Fibroblast of lung (primary cell): ENCODE data around the gene MYO10. TPM values are rescaled to one million over a fixed set of nuclear protein-coding genes. Genes with fewer than 3 reads are reported as not detected.
"Not testable (repeated sequence)": the region's sequence is repeated elsewhere in the genome, so short reads cannot be mapped to it uniquely, and the experiment has no call there.

Experiments
- DNase-seq, 2 donors: peaks; one replicate each; pipeline versions ENCODE4 v3.0.0 to v3.0.0-alpha.2; 2010; ENCODE audit warnings: low read depth in 2 of 2
- H2AFZ ChIP-seq: 2 replicates; pipeline ENCODE4 v1.5.1; 2012; ENCODE audit warnings: low read length, control low read depth, inconsistent platforms
- H3K27ac ChIP-seq: 2 replicates; pipeline ENCODE4 v1.5.1; 2011; ENCODE audit warnings: low read length, control low read depth; ENCODE audit not compliant: insufficient read depth
- H3K27me3 ChIP-seq: 2 replicates; pipeline ENCODE4 v1.5.1; 2011; ENCODE audit warnings: mild to moderate bottlenecking, low read length; ENCODE audit not compliant: control insufficient read depth, insufficient read depth
- H3K36me3 ChIP-seq: 2 replicates; pipeline ENCODE4 v1.5.1; 2011; ENCODE audit warnings: low read length; ENCODE audit not compliant: control insufficient read depth, insufficient read depth
- H3K4me1 ChIP-seq: 2 replicates; pipeline ENCODE4 v1.5.1; 2011; ENCODE audit warnings: low read length; ENCODE audit not compliant: control insufficient read depth, insufficient read depth; ENCODE audit errors: extremely low read depth
- H3K4me2 ChIP-seq: 2 replicates; pipeline ENCODE4 v1.5.1; 2011; ENCODE audit warnings: low read length, control low read depth; ENCODE audit not compliant: insufficient read depth; ENCODE audit errors: extremely low read depth
- H3K4me3 ChIP-seq, 4 experiments: fragments of 200-600 bp in 1 of 4; sonication (generic) in 1 of 4; replicated peaks in 1 of 4; 2 replicates each; pipeline ENCODE4 v1.5.1; 2011 to 2016; ENCODE audit warnings: low read length in 4 of 4, low read depth in 3 of 4, mild to moderate bottlenecking in 3 of 4, control low read depth in 2 of 4, inconsistent platforms in 1 of 4, mixed read lengths in 1 of 4; ENCODE audit not compliant: insufficient read depth in 1 of 4; ENCODE audit errors: control extremely low read depth in 1 of 4
- H3K79me2 ChIP-seq: 2 replicates; pipeline ENCODE4 v1.5.1; 2012; ENCODE audit warnings: mild to moderate bottlenecking, low read length, inconsistent platforms; ENCODE audit not compliant: control insufficient read depth, insufficient read depth
- H3K9ac ChIP-seq: 2 replicates; pipeline ENCODE4 v1.5.1; 2011; ENCODE audit warnings: mild to moderate bottlenecking, low read length, control low read depth; ENCODE audit not compliant: insufficient read depth
- H3K9me3 ChIP-seq: 2 replicates; pipeline ENCODE4 v1.5.1; 2012; ENCODE audit warnings: low read depth, low read length; ENCODE audit not compliant: control insufficient read depth, insufficient read depth
- H4K20me1 ChIP-seq: 2 replicates; pipeline ENCODE4 v1.5.1; 2011; ENCODE audit warnings: low read length; ENCODE audit not compliant: control insufficient read depth, insufficient read depth; ENCODE audit errors: extremely low read depth
- EZH2 ChIP-seq: IDR thresholded peaks from 2 replicates; pipeline ENCODE4 v1.5.1; 2012; ENCODE audit warnings: low read length, control low read depth, mild to moderate bottlenecking; ENCODE audit errors: missing control alignments
- polyA plus RNA-seq, 2 donors: library from polyadenylated mRNA; depleted of rRNA in 1 of 2; stranded (reverse) in 1 of 2; unstranded in 1 of 2; fragments of >200 nt; gene quantifications; 2 replicates each; pipeline ENCODE4 v1.2.1, GENCODE V29; 2011 to 2012; ENCODE audit warnings: missing spikeins in 1 of 2
- total RNA-seq: library from RNA; depleted of rRNA; stranded (reverse); fragments of >200 nt; gene quantifications from 2 replicates; pipeline ENCODE4 v1.2.1, GENCODE V29; 2014
- TF ChIP-seq, protein P1 (sequence below), 2 donors: IDR thresholded peaks in 1 of 2; conservative IDR thresholded peaks in 1 of 2; 1 replicate in 1 of 2; 2 replicates in 1 of 2; pipeline ENCODE4 v1.5.1; 2011 to 2012; ENCODE audit warnings: low read length in 2 of 2, control low read depth in 1 of 2, inconsistent platforms in 1 of 2, low read depth in 1 of 2, mild to moderate bottlenecking in 1 of 2

Gene MYO10
- total and polyA plus RNA-seq, 2 donors (not counting 1 experiment from before 2014, with no cell fraction given), result 16.6 to 82.2 TPM

DNA sequence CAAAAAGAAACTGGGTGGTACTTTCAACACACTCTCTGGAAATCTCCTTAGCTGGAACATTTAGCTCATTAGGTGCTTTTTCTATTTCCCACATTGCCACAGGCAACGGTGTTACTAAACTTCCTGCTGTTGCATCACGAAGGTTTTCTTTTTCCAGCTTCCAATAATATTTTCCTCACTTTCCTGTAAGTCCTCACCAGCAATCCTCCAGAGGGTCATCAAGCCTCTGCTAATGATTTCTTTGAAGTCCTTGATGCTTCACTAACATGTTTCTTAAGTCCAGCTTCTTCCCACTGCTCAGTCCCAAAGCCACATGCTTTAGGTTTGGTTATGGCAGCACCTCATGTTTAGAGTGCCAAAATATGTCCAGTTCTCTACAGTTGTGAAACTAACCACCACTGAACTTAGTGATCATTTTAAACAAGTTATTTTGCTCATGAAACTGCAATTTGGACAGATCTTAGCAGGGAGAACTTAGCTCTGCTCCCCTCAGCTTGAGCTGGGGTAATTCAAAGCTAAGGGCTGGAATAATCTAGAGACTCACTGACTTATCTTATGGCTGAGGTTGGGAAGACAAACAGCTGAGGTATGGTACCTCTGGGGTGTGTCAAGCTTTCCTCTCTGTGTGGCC is 279.4 kb downstream of the MYO10 start:
- no peak overlapping the region for H3K4me2 ChIP-seq
- no peaks in the 10 kb centered on the region for H3K4me1 ChIP-seq
- H3K36me3 ChIP-seq, result no peaks in the 10 kb centered on the region
- H3K4me3 ChIP-seq, result no peak overlapping the region
- H3K27me3 ChIP-seq, result peaks cover 2% of the 10 kb centered on the region
- H3K27ac ChIP-seq, result no peak overlapping the region
- no peak for TF ChIP-seq EZH2
- TF ChIP-seq, protein P1, sequence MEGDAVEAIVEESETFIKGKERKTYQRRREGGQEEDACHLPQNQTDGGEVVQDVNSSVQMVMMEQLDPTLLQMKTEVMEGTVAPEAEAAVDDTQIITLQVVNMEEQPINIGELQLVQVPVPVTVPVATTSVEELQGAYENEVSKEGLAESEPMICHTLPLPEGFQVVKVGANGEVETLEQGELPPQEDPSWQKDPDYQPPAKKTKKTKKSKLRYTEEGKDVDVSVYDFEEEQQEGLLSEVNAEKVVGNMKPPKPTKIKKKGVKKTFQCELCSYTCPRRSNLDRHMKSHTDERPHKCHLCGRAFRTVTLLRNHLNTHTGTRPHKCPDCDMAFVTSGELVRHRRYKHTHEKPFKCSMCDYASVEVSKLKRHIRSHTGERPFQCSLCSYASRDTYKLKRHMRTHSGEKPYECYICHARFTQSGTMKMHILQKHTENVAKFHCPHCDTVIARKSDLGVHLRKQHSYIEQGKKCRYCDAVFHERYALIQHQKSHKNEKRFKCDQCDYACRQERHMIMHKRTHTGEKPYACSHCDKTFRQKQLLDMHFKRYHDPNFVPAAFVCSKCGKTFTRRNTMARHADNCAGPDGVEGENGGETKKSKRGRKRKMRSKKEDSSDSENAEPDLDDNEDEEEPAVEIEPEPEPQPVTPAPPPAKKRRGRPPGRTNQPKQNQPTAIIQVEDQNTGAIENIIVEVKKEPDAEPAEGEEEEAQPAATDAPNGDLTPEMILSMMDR (conservative IDR thresholded peaks at IDR 0.05 in 1 of 2, IDR thresholded peaks at IDR 0.05 in 1 of 2; ENCODE audit: low read depth in 1 of 2, low read length in 2 of 2), result no peak
- H4K20me1 ChIP-seq, result no peaks in the 10 kb centered on the region
- H3K9me3 ChIP-seq, result no peaks in the 10 kb centered on the region
- DNase-seq, result peak in 1 of 2 donors; percentile 20
- H3K9ac ChIP-seq, result no peak overlapping the region
- no peaks in the 10 kb centered on the region for H3K79me2 ChIP-seq
- H2AFZ ChIP-seq, result no peak overlapping the region

DNA sequence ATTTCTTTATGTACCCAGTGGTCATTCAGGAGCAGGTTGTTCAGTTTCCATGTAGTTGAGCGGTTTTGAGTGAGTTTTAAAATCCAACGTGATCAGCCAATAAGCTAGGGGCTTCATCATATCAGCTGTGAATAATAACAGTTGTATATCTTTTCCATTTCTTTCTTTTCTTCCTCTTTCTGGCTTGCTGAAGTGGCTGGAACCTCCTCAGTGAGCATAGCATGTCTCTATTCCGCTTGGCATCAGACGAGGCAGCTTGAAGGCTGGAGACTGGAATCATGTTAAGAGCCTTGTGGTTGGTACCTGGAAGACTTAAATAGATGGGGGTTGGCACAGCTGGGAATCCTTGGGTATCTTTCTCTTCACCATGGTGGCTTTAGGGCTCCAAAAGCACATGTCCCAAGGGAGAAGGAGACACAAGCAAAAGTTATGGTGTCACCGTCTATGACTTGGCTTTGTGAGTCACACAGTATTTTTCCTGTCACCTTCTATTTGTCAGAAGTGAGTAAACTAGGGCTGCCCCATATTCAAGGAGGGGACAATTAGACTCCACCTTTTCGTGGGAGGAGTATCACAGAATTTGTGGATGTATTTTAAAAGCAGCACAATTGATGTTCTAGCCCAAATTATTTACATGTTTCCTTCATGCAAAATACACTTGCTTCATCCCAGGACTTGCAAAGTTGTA is 281.3 kb downstream of the MYO10 start:
- no peaks in the 10 kb centered on the region for H3K79me2 ChIP-seq
- H3K4me2 ChIP-seq, result no peak overlapping the region
- H3K27me3 ChIP-seq, result peaks cover 2% of the 10 kb centered on the region
- H3K9ac ChIP-seq, result no peak overlapping the region
- no peak for DNase-seq
- no peaks in the 10 kb centered on the region for H3K4me1 ChIP-seq
- no peak overlapping the region for H2AFZ ChIP-seq
- no peaks in the 10 kb centered on the region for H3K9me3 ChIP-seq
- H3K4me3 ChIP-seq, result no peak overlapping the region
- no peak overlapping the region for H3K27ac ChIP-seq
- TF ChIP-seq, protein P1 (conservative IDR thresholded peaks at IDR 0.05 in 1 of 2, IDR thresholded peaks at IDR 0.05 in 1 of 2; ENCODE audit: low read depth in 1 of 2, low read length in 2 of 2), result no peak
- no peak for TF ChIP-seq EZH2
- H4K20me1 ChIP-seq, result no peaks in the 10 kb centered on the region
- no peaks in the 10 kb centered on the region for H3K36me3 ChIP-seq

DNA sequence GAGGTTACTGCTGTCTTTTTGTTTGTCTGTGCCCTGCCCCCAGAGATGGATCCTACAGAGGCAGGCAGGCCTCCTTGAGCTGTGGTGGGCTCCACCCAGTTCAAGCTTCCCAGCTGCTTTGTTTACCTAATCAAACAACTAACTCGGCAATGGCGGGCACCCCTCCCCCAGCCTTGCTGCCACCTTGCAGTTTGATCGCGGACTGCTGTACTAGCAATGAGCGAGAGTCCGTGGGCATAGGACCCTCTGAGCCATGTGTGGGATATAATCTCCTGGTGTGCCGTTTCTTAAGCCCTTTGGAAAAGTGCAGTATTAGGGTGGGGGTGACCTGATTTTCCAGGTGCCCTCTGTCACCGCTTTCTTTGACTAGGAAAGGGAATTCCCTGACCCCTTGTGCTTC is 287.3 kb downstream of the MYO10 start:
- not testable (repeated sequence) for H3K27ac ChIP-seq, H3K4me3 ChIP-seq, H3K27me3 ChIP-seq, H4K20me1 ChIP-seq, H3K4me1 ChIP-seq, H3K36me3 ChIP-seq, DNase-seq, H3K4me2 ChIP-seq, H3K79me2 ChIP-seq, H2AFZ ChIP-seq, H3K9ac ChIP-seq, H3K9me3 ChIP-seq
